Measurements from ENCODE around the gene FBLN2.

The FBLN2 gene

GRCh38 chr3:13566769-13567310 is 17.9 kb downstream of the FBLN2 start:
- no peak for DNase-seq (ENCODE audit: low read depth in 2 of 2)

- no peak for DNase-seq (ENCODE audit: low read depth in 2 of 2)
These were observed 19.0 kb downstream of the FBLN2 start for GRCh38 chr3:13567684-13568514.

DNA sequence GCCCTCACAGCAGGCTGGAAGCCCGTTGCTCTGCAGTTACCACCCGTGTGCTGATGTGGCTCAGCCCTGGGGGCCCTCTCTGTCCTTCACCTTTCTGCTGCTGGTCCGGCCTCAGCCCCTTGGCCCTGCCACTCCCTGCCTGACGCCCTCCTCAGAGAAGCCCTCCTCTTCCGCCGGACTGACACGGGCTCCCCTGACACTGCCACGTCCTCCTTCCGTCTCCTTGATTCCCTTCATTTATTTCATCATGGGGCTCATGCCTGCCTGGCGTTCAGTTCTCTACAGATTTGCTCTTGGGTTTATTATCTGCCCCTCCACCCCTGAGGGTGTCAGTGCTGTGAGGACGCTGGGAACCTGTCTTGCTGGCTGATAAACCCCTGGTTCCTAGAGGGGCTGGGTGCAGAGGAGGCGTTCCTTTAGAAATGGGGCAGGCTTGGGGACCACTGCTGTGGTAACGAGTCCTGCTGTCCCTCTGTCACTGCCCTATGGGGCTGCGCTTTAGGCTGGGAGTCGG is 19.6 kb downstream of the FBLN2 start:
- DNase-seq (ENCODE audit: low read depth in 2 of 2), result no peak

- DNase-seq (ENCODE audit: low read depth in 2 of 2), result no peak
These were observed 20.3 kb downstream of the FBLN2 start for GRCh38 chr3:13569201-13569600.

DNA sequence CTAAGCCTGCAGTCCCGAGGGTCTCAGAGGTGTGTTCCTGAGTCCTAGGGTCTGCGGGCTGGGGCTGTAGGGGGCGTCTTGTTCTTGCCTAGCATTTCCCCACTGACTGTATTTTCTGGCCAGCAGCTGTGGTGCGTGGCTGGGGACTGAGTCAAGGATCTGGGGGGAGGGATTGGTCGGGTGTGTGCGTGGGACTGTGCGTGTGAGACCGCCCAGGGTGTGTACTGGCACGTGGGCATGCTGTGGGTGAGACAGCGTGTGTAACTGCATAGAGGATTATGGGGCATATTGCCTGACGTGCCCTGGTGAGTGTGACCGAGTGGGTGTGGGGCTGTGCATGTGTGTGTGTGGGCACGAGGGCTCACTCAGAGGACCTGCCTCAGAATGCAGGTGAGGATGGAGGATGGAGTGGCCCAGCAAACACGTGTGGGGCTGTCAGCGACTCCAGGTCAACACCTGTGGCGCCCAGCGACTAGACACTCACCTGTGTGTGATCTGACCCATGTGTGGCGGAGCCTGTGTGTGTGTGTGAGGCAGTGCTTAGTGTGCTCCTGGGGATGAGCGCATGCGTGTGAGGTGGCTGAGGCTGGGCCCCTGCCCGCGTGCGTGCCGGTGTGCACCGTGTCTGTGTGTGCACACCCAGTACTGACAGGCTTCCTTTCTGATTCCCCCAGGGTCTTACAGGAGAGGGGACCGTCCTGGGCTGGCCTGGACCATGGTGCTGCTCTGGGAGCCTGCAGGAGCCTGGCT is 20.9 kb downstream of the FBLN2 start:
- DNase-seq (ENCODE audit: low read depth in 2 of 2), result no peak

DNA sequence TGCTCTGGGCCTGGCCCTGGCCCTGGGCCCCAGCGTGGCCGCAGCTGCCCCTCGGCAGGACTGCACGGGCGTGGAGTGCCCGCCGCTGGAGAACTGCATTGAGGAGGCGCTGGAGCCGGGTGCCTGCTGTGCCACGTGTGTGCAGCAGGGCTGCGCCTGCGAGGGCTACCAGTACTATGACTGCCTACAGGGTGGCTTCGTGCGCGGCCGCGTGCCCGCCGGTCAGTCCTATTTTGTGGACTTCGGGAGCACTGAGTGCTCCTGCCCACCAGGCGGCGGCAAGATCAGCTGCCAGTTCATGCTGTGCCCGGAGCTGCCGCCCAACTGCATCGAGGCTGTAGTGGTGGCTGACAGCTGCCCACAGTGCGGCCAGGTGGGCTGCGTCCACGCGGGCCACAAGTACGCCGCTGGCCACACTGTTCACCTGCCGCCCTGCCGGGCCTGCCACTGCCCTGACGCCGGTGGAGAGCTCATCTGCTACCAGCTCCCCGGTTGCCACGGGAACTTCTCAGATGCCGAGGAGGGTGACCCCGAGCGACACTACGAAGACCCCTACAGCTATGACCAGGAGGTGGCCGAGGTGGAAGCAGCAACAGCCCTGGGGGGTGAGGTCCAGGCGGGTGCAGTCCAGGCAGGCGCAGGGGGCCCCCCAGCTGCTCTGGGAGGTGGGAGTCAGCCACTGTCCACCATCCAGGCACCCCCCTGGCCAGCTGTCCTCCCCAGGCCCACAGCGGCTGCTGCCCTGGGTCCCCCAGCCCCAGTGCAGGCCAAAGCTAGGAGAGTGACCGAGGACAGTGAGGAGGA is 21.7 kb downstream of the FBLN2 start:
- DNase-seq (ENCODE audit: low read depth in 2 of 2), result no peak

DNA sequence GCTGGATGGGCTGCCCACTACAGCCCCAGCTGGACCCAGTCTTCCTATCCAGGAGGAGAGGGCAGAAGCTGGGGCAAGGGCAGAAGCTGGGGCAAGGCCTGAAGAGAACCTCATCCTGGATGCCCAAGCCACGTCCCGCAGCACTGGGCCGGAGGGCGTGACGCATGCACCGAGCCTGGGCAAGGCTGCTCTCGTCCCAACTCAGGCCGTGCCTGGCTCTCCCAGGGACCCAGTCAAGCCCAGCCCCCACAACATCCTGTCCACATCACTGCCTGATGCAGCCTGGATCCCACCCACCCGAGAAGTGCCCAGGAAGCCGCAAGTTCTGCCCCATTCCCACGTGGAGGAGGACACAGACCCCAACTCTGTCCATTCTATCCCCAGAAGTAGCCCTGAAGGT is 22.3 kb downstream of the FBLN2 start:
- no peak for DNase-seq (ENCODE audit: low read depth in 2 of 2)

DNA sequence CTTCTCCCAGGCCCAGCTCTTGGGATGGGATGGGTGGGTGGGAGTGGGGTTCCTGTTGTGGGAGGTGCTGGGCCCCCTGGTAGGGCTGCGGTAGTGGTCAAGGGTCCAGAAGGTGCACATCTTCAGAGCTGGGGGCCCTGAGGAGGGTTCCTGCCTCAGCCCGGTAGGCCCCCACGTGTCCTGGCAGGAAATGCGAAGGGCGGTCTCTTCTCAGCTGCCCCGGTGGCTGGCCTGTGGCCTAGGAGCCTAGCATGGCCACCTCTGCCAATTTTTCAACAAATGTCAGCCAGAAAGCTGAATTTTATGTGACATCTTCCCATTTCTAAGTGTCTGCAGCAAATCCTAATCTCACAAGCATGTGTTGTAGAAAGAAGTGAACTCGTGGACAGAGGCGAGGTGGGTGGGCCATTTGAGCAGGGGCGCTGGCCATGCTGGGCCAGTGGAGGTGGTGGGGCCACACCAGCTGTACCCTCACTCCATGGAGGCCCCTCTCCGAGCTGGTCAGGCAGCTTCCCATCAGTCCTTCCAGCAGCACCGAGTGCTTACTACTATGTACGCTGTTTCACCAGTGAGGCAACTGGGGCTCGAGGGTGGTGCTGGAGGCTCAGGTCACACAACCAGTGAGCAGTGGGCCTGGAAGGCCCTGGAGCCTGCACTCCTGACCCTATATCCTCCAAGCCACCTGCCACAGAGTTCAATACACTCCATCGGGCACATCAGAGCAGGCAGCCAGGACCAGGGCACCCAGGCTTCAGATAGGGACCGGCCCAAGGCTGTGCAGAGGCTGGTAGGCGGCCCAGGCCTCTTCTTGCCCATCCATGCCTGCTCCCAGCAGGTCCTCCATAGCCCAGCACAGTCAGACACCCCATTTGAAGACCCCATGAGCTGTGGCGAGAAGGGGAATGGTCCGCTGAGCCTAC is 23.2 kb downstream of the FBLN2 start:
- no peak for DNase-seq (ENCODE audit: low read depth in 2 of 2)

GRCh38 chr3:13572926-13573623 is 24.1 kb downstream of the FBLN2 start:
- DNase-seq (ENCODE audit: low read depth in 2 of 2), result no peak

GRCh38 chr3:13574083-13574797 is 25.3 kb downstream of the FBLN2 start:
- DNase-seq (ENCODE audit: low read depth in 2 of 2), result no peak

- DNase-seq (ENCODE audit: low read depth in 2 of 2), result no peak
These were observed 26.0 kb downstream of the FBLN2 start for GRCh38 chr3:13574798-13575451.

DNA sequence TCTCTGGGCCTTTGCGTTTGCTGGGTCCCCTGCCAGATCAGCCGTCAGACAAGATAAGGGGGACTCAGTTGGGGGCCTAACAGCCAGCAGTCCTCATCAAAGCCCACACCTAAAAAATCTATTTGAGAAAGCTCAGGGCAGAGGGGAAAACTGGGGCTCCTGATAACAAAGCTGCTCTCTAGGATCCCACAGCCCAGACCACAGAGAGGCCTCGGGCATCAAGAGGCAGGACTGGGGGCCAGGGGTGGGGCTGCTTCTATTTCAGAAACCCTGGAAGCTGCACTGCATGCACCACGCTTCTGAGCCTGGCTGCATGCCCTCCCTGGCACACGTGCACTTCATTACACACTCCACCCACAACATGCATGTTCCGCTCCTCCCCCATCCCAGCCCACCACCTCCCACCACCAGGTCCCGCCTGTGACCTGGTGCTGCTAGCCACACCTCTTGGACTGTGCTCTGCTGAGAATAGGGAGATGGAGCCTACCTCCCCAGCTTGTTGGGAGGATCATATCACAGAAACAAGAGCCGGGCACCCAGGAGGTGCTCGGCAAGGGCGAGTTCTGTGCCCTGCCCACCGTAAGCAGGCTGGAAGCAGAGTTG is 26.6 kb downstream of the FBLN2 start:
- DNase-seq (ENCODE audit: low read depth in 2 of 2), result no peak

DNA sequence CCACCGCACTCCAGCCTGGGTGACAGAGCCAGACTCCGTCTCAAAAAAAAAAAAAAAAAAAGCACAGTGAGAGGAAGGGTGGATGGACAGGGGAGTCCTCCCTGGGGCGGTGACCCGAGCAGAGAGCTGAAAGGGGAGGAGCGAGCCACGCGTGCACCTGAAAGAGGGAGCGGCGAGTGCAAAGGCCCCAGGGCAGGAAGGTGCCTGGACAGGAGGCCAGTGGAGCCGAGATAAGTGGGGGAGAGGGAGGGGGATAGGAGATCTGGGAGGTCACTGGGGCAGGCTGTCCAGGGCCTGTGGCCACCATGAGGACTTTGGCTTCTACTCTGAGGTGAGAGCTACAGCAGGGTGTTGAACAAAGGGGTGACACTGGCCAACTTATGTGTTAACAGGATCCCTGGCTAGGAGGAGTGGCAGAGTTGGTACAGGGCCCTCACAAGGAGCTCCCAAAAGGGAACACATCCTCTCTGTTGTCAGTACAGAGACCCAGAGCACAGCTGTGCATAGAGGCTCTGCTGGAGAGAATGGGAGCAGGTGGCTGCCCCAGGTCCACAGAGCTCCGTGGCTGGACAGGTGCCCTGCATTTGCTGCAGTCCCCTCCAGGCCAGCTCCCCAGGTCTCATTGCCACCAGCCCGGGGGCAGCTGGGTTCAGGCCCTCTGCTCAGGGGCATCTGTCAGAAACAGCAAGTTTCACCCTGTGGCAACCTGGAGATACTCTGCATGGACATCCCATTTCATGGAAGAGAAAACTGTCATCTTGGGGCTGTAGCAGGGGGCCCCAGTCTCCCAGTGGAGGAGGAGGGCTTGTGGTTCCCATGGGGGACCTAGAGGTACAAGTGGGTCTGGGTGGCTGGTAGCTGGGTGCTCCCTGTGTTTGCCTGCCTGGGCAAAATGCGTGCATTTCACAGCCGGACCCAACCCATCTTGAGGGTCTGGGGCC is 28.5 kb downstream of the FBLN2 start:
- DNase-seq (ENCODE audit: low read depth in 2 of 2), result no peak

GRCh38 chr3:13578251-13578650 is 29.3 kb downstream of the FBLN2 start:
- no peak for DNase-seq (ENCODE audit: low read depth in 2 of 2)

DNA sequence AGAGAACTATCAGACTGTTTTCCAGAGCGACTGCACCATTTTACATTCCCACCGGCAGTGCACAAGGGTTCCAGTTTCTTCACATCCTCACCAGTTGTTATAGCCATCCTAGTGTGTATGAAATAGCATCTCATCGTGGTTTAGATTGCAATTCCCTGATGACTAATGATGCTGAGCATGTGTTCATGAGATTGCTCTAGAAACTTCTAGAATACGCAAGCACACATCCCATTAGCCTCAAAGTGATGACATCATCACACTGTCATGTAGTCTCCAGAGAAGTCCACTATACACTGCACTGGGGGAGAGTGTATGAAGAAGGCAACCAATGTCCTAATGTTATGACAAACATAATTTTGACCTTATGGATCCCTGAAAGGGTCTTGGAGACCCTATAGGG is 30.1 kb downstream of the FBLN2 start:
- no peak for DNase-seq (ENCODE audit: low read depth in 2 of 2)

GRCh38 chr3:13580256-13581023 is 31.5 kb downstream of the FBLN2 start:
- no peak for DNase-seq (ENCODE audit: low read depth in 2 of 2)
